T1000 (cell line): ENCODE results near the gene EBLN1.
"Not testable (repeated sequence)": the region's sequence is repeated elsewhere in the genome, so short reads cannot be mapped to it uniquely, and the experiment has no call there.

Source experiments
- DNase-seq: peaks from one replicate; lab custom pipeline; 2025; ENCODE audit warnings: mixed read lengths; lab: John Stamatoyannopoulos, UW

EBLN1 gene

DNA sequence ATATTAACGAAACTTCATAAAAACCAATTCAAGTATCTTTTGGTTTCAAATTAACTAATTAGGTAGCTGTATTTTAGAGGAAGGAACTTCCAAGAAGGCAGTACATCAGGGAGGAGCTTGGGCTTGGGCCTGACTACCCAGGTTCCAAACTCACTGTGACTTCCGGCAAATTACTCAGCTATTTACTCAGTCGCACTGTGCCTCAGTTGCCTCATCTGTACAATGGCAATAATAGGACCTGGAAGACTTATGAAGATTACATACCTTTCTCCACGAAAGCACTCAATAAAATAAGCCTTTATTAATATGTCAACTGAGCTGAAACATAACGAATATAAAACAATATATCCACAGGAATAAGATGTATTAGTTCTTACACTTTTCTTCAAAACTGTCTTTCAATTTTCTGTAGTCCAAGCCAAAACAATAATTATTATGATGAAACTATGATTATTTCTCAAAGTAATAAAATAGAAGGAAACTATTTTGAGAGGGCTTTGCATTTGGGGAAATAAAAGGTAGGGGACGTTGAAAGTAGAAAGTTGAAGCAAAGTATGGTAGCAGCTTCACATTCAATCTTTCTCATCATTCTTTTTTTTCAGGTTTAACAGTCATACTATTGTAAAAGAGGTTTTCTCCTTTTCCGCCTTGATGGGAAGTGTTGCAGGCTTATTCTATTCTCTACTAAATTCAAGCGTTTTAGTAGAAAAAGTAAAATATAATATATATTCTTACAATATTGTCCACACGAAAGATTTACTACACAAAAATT, 10.5 kb upstream of the EBLN1 start:
- no peak for DNase-seq

DNA sequence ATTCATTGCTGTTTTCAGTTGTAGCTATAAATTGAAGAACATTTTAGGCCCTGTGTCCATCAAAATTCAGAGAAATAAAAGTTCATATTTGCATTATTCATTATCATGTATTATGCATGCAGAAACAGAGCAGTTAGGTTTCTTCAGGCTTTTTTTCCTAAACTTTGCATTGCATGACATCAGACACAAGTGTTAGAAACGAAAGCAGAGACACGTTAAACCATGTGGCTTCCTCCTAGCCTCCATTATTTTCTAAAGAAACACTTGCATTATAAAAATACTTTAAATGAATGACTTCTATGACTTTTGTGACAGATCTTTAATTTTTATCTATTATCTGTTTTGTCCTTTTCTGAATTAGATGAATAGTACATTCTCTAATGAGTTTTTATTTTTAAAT, 8.8 kb upstream of the EBLN1 start:
- DNase-seq, result no peak

DNA sequence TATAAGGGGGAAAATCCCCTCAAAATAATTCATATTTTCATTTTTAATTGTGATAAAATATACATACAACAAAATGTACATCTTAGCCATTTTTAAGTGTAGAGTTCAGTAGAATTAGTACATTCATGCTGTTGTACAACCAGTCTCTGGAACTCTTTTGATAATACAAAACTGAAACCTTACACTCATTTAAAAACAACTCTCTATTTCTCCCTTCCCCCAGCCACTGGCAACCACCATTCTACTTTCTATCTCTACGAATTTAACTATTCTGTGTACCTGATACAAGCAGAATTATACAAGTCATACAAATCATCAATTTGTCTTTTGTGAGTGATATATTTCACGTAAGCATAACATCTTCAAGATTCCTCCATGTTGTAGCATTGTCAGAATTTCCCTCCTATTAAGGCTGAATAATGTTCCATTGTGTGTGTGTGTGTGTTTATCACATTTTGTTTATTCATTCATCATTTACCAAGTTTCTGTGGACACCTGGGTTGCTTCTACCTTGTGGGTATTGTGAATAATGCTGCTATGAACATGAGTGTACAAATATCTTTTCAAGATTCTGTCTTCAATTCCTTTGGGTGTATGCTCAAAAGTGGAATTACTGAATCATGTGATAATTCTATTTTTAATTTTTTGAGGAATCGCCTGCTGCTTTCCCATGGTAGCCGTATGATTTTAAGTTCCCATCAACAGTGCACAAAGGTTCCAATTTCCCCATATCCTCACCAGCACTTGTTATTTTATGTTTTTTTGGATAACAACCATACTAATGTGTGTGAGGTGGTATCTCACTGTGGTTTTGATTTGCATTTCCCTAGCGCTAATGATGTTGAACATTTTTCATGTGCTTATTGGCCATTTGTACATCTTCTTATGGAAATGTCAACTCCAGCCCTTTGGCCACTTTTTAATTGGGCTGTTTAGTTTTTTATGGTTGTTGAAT, 4.7 kb upstream of the EBLN1 start:
- DNase-seq, result no peak

DNA sequence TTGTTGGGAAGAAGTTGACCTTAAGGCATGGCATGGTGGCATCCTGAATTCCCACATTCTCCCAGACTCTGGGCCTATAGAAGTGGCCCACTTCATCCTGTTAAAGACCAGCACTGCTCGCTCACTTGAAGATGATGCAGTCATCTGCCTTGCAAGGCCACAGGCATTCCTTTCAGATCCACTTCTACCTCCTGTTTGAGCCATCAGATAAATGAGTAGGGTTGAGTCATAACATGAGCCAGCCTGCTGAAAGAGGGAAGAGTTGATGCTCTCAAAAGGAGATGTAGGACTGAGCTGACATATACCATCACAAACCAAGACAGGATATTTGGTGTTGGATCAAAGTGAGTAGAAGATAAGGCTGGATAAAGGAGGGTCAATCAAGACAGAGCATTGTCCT, 1.5 kb upstream of the EBLN1 start:
- no peak for DNase-seq

GRCh38 chr10:22218448-22218847, 633 bp upstream of the EBLN1 start:
- no peak for DNase-seq

DNA sequence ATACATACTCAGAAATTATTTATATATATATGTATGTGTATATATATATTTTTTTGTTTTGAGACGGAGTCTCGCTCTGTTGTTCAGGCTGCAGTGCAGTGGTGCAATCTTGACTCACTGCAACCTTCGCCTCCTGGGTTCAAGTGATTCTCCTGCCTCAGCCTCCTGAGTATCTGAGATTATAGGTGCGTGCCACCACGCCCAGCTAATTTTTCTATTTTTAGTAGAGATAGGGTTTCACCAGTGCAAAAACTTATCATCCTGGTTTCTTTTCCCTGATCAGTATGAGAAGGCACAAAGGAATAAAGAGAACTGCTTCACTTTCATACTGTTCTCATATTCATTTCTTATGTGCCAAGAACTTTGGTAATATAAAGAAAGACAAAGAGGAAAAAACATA, 731 bp downstream of the EBLN1 start:
- not testable (repeated sequence) for DNase-seq

DNA sequence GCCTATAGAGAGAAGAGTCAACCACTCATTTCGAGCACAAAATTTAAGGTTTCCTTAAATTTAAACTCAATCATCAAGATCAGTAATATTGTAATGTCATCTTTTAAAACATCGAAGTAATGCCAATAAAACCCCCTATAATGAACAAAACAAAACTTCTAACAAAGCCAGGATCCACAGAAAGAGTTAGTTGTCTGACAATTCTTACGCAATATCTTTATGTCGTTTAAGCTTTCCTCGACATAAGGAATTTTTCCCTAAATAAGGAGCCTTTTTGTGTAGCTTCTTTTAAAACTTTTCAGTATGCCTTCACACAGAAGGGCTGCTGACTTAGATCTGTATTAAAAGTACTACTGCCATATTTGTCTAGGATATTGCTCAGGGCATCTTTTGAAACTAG, 7.5 kb downstream of the EBLN1 start:
- no peak for DNase-seq

DNA sequence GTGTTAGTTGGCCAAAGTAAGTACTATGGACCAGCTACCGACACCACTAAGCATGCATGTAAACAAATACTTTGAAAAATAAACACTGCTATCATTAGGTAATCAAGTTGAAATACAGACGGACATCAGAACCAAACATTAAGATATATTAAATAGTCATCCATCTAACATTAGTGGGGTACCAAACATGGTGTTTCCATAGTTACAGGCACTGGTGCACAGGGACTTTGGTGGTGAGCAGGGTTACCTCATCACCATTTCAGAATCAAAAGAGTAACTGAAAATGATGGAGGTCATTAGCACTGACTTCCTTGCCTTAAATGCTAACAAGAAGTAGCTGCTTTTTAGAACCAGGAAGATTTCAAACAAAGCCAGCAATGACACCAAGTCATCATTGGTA, 23.9 kb downstream of the EBLN1 start:
- no peak for DNase-seq

DNA sequence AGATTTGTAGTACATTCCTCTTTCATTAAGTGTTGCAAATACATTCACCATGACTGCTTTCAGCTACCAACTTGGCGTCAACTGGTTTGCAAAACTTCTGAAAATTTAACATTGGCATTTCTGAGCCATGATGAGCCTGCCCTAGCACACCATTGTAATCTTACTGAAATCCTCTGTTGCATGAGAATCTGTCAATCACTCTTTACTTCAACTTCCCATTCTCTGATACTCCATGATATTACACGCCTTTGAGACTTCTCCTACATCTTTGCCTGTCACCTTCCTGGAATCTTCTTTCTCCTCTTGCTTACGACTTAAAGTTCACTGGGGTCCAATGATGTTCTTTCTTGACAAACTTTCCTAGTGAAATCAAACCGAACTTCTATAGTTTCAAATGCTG, 32.2 kb downstream of the EBLN1 start:
- DNase-seq, result no peak

GRCh38 chr10:22183771-22184461, 33.9 kb downstream of the EBLN1 start:
- DNase-seq, result no peak

DNA sequence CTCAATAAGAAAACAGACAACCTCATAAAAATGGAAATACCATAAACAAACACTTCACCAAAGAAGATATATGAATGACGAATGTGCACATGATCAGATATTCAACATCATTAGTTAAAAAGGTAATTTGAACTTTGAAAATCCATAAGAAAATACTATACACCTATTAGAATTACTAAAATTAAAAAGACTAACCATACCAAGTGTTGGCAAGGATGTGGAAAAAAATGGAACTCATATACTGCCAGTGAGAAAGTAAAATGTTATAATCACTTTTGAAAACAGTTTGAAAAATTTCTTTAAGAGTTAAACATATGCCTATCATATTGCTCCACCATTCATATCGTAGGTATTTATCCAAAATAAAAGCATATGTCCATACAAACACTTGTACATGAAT, 37.1 kb downstream of the EBLN1 start:
- no peak for DNase-seq

- DNase-seq, result no peak
These were observed 43.4 kb downstream of the EBLN1 start for GRCh38 chr10:22174442-22174841.

DNA sequence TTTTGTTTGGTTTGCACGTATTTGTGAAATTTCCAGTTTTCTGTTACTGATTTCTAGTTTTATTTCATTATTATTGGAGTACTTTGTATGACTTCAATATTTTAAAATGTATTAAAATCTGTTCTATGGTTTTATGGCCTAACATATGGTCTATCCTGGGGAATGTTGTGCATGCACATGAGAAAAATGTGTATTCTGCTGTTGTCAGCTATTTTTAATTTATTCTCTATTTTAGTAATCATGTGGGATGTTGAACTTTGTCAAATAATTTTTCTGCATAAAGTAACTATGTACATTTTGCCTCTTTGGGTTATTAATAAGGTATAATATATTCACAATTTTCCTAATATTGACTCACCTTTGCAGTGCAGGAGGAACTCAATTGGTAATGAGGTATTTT, 46.7 kb downstream of the EBLN1 start:
- DNase-seq, result no peak

- no peak for DNase-seq
These were observed 47.2 kb downstream of the EBLN1 start for GRCh38 chr10:22170582-22170981.

DNA sequence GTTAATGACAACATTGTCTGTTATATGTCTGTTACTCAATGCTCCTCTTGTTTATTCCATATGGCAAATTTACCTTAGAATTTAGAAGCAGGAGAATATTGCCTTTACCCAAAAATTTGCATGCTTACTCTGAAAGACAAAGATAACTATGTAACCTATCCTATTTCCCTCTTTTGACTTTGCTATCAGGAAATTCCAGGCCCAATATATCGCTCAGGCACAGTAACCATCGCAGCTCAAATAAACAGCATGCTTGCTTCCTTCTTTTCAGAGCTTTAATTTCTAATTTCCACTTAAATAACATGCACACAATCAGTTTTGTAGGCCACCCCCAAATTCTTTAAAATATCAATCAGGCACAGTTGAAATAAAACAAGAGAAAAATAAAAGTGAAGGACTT, 57.8 kb downstream of the EBLN1 start:
- DNase-seq, result no peak

DNA sequence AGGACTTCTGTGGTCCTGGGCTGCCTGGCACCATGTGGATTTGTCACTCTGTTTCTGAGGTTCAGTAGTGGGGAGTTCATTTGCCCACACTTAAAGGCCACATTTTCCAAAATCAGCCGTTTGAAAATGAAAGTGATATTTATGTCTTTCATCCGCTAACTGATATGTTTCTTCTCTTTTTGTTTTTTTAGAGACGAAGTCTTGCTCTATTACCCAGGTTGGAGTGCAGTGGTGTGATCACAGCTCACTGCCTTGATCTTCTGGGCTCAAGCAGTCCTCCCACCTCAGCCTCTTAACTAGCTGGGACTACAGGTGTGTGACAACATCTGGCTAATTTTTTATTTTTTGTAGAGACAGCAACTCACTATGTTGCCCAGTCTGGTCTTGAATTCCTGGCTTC, 58.6 kb downstream of the EBLN1 start:
- no peak for DNase-seq
